ENCODE results near the gene TMEM25.
"Not testable (repeated sequence)": the region's sequence is repeated elsewhere in the genome, so short reads cannot be mapped to it uniquely, and the experiment has no call there.

Gene TMEM25

DNA sequence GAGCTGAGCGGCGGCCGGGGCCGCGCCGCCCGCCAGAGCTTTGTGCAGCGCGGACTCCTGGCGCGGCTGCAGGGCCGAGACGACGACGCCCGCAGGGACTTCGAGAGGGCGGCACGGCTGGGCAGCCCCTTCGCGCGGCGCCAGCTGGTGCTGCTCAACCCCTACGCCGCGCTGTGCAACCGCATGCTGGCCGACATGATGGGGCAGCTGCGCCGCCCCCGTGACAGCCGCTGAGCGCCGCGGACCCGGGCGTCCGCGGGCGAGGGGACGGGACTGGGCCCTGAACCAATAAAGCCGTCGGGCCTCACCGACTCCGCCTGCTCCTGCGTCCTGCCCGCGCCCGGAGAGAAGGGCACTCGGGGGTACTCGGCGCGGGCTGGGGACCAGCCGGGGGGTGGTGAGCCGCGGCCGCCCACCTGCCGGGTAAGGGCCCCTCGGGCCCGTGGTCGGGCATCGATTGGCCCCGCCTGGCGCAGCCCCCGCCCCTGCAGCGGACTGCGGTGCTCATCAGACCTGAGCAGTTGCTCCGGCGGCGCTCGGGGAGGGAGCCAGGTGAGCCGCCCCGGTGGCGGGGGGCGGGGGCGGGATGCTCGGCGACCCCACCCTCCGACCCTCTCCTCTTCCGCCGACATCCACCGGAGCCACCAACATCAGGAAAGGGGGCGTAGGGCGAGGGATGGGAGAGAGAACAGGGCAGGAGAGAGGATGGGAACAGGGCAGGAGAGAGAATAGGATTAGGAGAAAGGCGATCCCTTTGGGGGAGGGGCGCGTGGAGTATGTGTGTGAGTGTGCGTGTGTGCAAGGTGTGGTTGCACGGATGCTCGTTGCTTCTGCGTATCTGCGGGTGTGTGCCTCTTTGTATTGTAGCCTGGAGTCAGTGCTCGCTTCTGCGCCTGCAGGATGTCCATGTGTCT, at the start of gene TMEM25:
TMEM25 (plus strand) TSS at position 510 of the 914 bp plus-strand sequence. CDS start 610 bp downstream, outside the sequence.
- peak; percentile 27 for DNase-seq

DNA sequence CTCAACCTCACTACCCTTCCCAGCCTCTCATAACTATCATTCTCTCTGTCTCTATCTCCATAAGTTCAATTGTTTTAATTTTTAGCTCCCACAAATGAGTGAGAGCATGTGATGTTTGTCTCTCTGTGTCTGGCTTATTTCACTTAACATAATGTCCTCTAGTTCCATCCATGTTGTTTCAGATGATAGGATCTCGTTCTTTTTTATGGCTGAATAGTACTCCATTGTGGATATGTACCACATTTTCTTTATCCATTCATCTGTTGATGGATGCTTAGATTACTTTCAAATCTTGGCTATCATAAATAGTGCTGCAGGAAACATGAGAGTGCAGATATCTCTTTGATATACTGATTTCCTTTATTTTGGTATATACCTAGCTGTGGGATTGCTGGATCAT, 49.8 kb upstream of the TMEM25 start:
- not testable (repeated sequence) for DNase-seq

DNA sequence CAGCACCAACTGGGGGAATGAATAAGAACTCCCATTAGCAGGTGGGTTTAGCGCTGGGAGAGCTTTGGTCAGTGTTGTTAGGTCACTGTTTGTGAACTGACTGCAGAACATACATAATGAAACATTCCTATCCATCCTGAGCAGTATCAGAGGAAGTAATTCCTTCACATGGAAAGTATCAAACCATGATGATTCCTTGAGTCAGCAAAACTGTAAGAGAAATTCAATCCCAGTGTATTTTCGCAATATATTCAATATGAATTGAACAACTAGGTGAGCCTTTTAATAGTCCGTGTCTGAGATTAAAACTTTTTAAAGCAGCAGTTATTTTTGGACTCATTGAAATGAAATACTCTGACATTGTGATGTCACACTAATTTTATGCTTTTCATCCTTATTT, 46.6 kb upstream of the TMEM25 start:
- DNase-seq = no peak

DNA sequence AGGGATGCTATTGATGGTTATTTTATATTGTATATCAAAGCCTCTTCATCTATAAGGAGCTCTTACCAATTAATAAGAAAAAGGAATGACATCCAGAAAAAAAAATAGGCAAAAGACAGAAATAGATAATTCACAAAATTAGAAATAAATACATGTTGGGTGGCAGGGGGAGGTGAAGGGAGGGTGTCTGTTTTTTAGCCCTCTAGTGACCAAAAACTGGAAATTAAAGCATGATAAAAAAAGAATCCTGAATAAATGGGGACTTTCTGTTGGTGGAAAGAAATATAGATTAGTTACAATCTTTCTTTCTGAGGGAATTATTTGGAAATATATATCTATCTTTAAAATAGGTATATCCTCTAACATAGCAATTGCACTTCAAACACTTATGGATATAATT, 45.7 kb upstream of the TMEM25 start:
- DNase-seq = no peak

DNA sequence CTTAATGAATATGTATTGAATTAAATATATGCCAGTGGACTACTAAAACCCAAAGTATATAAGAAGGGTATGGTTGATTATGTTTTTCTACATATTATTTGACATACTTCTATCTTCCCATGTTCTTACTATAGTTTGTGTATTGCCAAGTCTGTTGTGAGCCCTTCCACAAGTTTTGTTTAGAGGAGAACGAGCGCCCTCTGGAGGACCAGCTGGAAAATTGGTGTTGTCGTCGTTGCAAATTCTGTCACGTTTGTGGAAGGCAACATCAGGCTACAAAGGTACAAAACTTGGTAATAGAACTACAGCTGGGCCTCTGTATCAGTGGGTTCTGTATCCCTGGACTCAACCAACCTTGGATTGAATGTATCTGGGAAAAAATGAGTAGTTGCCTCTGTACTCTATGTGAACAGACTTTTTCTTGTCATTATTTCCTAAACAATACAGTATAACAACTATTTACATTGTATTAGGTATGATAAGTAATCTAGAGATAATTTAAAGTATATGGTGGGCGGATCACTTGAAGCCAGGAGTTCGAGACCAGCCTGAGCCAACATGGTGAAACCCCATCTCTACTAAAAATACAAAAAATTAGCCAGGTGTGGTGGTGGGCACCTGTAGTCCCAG, 42.4 kb upstream of the TMEM25 start:
- peak; percentile 76 for DNase-seq

DNA sequence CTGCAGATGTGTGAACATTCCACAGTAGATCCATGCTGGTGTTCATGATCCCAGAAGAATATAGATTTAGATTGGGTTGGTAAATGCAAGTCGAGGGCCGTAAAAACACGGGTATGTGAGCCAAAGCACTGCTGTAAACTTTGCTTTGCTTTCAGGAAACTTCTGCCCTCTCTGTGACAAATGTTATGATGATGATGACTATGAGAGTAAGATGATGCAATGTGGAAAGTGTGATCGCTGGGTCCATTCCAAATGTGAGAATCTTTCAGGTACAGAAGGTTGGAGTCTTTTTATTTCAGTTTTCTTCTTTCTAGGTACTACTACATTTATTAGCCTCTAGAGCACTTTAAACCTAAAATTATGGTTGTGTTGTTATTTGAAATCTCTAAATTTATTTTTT, 40.0 kb upstream of the TMEM25 start:
- no peak for DNase-seq

DNA sequence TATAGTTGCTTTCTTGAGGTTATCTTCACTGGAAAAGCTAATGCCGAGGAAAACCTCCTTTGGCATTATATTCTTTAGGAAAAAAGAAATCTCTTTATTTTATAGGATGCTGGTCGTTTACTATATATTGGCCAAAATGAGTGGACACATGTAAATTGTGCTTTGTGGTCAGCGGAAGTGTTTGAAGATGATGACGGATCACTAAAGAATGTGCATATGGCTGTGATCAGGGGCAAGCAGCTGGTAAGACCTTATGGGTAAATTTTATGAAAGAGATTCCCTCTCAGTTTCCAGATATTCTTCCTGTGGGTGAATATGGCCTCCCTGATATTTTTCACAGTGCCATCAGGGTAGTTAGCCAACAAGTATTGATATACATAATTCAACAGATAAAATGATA, 33.2 kb upstream of the TMEM25 start:
- DNase-seq = peak; percentile 61

DNA sequence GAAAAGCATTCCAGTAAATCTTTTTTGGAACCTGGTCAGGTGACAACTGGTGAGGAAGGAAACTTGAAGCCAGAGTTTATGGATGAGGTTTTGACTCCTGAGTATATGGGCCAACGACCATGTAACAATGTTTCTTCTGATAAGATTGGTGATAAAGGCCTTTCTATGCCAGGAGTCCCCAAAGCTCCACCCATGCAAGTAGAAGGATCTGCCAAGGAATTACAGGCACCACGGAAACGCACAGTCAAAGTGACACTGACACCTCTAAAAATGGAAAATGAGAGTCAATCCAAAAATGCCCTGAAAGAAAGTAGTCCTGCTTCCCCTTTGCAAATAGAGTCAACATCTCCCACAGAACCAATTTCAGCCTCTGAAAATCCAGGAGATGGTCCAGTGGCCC, 27.8 kb upstream of the TMEM25 start:
- no peak for DNase-seq

DNA sequence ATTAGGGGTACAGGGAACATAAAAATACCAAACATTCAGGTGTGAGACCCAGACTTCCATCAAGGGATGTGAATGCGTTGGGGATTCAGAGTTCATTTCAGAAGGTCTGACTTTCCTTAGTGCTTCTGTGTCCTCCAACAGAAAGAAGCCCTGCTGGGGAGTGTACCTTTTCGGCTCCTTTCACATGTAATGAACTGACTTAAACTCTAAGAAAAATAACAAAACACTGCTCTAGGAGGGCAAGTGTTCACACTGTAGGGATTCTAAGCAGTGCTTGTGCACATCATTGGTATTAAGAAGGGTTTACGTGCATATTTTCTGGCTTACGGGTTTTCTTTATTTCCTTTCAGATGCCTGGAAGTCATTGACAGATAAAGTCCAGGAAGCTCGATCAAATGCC, 19.4 kb upstream of the TMEM25 start:
- no peak for DNase-seq

DNA sequence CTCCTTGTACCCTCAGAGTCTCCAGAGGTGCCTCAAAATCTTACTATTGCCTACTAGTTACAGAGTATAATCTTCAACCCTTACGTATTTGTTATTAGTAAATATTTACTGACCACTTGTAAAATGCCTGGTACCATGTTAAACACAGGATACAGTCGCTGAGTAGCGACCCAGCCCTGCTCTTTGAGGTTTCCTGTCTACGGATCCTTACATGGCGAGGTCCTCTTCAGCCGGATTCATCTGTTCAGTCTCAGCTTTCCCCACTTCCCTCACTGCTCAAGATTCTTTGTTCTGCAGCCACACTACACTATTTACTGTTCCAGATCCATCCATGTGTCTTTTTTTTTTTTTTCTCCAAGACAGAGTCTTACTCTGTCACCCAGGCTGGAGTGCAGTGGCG, 16.9 kb upstream of the TMEM25 start:
- no peak for DNase-seq

DNA sequence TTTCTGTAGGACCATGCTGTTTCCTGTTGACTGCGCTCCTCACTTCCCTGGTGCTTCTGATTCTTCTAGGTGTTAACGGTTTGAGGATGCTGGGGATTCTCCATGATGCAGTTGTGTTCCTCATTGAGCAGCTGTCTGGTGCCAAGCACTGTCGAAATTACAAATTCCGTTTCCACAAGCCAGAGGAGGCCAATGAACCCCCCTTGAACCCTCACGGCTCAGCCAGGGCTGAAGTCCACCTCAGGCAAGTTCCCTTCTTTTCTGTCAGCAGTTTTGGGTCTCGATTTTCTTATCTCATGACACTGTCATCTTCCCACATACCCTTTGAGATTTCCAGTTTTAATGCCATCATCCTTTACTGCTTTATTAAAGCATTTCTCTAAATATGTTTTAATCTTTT, 11.4 kb upstream of the TMEM25 start:
- no peak for DNase-seq

DNA sequence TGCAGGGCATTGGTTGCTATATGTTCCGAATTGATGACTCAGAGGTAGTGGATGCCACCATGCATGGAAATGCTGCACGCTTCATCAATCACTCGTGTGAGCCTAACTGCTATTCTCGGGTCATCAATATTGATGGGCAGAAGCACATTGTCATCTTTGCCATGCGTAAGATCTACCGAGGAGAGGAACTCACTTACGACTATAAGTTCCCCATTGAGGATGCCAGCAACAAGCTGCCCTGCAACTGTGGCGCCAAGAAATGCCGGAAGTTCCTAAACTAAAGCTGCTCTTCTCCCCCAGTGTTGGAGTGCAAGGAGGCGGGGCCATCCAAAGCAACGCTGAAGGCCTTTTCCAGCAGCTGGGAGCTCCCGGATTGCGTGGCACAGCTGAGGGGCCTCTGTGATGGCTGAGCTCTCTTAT, 9.1 kb upstream of the TMEM25 start:
- no peak for DNase-seq

DNA sequence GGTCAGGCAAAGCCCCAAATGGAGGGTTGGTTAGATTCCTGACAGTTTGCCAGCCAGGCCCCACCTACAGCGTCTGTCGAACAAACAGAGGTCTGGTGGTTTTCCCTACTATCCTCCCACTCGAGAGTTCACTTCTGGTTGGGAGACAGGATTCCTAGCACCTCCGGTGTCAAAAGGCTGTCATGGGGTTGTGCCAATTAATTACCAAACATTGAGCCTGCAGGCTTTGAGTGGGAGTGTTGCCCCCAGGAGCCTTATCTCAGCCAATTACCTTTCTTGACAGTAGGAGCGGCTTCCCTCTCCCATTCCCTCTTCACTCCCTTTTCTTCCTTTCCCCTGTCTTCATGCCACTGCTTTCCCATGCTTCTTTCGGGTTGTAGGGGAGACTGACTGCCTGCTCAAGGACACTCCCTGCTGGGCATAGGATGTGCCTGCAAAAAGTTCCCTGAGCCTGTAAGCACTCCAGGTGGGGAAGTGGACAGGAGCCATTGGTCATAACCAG, 8.4 kb upstream of the TMEM25 start:
- peak; percentile 26 for DNase-seq

DNA sequence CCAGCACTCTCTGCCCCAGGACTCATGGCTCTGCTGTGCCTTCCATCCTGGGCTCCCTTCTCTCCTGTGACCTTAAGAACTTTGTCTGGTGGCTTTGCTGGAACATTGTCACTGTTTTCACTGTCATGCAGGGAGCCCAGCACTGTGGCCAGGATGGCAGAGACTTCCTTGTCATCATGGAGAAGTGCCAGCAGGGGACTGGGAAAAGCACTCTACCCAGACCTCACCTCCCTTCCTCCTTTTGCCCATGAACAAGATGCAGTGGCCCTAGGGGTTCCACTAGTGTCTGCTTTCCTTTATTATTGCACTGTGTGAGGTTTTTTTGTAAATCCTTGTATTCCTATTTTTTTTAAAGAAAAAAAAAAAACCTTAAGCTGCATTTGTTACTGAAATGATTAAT, 6.6 kb upstream of the TMEM25 start:
- no peak for DNase-seq

DNA sequence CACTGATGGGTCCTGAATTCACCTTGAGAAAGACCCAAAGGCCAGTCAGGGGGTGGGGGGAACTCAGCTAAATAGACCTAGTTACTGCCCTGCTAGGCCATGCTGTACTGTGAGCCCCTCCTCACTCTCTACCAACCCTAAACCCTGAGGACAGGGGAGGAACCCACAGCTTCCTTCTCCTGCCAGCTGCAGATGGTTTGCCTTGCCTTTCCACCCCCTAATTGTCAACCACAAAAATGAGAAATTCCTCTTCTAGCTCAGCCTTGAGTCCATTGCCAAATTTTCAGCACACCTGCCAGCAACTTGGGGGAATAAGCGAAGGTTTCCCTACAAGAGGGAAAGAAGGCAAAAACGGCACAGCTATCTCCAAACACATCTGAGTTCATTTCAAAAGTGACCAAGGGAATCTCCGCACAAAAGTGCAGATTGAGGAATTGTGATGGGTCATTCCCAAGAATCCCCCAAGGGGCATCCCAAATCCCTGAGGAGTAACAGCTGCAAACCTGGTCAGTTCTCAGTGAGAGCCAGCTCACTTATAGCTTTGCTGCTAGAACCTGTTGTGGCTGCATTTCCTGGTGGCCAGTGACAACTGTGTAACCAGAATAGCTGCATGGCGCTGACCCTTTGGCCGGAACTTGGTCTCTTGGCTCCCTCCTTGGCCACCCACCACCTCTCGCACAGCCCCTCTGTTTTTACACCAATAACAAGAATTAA, 6.1 kb upstream of the TMEM25 start:
- no peak for DNase-seq

DNA sequence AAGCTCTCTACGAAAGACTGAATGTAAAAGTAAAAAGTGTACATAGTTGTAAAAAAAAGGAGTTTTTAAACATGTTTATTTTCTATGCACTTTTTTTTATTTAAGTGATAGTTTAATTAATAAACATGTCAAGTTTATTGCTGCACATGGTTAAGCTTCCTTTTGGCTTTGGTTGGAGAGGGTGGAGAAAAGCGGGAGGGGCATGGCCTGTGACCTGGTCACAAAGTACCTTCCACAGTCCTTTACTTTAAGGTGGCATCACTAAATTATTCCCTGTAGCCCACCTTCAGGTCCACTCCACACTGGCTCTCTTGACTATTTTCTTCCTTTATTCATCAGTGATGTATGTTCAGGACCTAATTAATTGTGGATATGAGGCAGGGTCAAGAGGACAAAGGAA, 4.3 kb upstream of the TMEM25 start:
- no peak for DNase-seq

DNA sequence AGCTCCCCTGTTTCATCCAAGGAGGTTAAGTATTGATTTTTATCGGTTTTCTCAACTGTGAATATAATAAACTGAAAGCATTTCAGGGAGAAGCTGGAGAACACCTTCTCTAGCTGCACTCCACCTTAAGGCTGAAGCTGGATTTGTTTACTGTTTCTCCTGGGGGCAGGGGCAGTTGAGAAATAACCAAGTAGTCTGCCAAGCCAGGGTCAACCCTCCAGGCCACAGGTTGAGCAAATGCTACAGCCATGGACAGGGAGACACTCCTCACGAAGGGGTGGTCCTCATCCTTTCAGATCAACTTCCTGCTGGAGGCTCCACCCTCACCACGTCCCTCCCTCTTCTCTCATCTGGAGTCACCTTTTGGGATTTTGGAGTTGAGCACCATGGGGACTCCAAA, 3.9 kb upstream of the TMEM25 start, which contains the start of gene TTC36:
TTC36 (plus strand) TSS at position 366 of the 400 bp plus-strand sequence; CDS start at position 387, 21 bp downstream.
- DNase-seq = no peak

DNA sequence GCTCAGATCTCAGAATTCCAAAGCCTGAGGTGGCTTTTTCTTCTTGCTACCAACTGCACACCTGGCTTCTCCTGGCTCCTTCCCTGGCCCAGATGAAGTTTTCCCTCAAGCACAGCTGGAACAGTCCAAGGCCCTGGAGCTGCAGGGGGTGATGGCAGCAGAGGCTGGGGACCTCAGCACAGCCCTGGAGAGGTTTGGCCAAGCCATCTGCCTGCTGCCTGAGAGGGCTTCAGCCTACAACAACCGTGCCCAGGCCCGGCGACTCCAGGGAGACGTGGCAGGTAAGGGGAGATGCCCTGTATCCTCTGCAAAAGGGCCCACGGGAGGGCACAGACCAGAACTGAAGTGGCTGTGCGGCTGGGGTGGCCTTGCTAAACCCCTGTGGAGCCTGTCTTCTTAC, 2.5 kb upstream of the TMEM25 start:
- no peak for DNase-seq

DNA sequence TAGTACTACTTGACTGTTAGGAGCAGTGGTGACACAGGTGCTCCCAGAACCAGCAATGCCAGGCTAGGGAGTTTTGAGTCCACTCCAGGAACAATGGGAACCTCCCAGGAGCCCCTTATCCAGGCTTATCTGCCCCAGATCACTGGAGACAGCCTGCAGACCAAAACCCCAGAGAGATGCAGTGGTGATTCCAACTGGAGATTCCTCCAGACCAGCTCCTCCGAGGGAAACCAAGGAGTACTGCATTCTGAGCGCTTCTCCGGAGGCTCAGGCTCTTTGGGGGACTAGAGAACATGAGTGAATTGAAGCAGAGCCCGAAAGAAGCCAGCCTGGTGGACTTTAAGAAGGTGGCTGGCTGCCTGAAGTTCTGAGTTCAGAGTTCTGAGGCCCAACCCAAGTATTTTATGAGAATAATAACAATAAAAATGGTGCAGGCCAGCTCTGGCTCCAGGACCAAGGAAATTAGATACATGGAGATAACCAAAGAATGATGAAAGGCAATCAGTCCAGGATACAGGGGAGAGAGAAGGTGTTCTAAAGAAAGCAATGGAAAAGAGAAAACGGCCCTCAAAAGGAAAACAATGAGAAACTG, 1.3 kb upstream of the TMEM25 start:
- DNase-seq = no peak

DNA sequence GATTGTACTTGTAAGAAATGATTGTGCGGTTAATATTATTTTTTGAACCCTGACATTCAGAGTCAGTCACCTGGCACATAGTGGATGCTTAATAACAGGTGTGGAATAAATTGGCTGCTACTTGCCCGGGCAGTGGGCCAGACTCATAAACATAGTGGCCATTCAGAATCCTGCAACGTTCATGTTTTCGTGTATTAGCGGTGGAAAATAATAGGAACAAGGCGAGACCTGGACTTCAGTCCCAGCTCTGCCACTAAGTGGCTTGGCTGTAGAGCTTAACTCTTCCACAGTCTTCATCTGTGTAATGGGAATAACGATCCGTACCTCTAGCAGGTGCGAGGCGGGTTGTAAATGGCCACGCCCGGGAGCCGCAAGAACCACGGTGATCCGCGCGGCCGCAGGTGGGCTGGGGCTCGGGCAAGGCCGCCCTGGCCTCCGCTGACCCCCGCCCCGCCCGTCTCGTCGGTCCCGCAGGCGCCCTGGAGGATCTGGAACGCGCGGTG, 761 bp upstream of the TMEM25 start:
- DNase-seq = no peak

DNA sequence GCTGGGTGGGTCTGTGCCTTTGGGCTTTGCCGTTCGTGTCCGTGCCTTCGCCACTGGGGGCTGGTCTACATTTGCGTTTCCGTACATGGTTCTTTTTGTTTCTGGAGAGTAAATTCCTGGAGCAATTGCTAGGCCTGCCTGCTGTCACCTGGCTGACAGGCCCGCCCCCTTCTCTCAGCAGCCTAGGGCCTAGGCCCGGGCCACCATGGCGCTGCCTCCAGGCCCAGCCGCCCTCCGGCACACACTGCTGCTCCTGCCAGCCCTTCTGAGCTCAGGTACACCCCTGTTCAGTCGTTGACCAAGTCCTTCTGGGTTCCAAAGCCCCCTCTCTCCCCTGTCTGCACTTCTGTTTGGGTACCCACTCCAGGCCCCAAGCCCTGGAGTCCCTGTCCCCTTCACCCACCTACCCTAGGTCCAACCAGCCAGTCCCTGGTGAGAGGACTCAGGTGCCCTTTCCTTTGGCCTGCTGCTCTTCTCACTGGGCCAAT, 649 bp downstream of the TMEM25 start:
- DNase-seq = no peak

DNA sequence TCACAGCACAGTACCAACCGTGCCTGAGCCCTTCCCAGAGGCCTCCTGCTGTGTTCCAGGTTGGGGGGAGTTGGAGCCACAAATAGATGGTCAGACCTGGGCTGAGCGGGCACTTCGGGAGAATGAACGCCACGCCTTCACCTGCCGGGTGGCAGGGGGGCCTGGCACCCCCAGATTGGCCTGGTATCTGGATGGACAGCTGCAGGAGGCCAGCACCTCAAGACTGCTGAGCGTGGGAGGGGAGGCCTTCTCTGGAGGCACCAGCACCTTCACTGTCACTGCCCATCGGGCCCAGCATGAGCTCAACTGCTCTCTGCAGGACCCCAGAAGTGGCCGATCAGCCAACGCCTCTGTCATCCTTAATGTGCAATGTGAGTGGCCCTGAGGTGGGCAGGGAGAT, 1.1 kb downstream of the TMEM25 start:
- no peak for DNase-seq

All from fibroblast of upper back skin (primary cell).